ENCODE results near the gene STOX1.
"Not testable (repeated sequence)": the region's sequence is repeated elsewhere in the genome, so short reads cannot be mapped to it uniquely, and the experiment has no call there.

STOX1 gene

DNA sequence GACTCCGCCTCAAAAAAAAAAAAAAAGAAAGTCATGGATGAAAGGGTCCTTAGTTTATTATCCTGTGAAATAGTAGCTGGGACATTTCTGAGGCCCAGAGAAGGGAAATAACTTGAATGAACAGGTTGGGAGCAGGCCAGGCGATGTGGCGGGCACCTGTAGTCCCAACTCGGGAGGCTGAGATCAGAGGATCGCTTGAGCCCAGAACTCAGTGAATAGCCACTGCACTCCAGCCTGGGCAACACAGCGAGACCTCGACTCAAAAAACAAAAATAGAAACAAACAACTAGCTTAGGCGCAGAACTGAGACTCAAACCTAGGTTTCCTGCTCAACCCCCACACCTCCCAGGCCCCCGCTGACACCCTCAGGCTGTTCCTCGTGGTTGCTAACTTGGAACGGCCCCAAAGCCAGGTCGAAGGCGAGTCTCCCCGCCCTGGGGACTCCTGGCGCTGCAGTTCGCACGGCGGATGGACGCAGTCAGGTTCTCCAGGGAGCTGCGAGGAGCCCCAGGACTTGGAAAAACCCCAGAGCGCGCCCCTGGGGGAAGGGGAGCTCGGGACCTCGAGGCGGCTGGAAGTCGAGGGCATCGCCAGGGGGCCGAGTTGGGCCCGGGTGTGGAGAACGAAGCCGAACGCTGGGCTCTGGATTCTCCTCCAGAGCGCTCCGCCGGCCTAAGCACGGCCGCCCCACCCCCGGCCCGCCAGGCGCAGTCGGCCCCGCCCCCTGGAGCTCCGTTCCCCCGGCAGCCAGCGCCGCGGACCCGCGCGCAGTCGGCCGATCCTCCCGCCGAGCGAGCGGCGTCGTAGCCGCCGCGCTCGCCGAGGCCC is at the start of gene STOX1:
Gene STOX1 (plus strand): TSS at position 768 of the 828 bp plus-strand sequence. CDS start 93 bp downstream, outside the sequence.
- DNase-seq (ENCODE audit: low read depth in 4 of 4, low spot score in 1 of 4): peak; percentile 37 to 67 (median 54)

- DNase-seq (ENCODE audit: low read depth in 4 of 4, low spot score in 1 of 4): no peak
These were observed 45.4 kb upstream of the STOX1 start for GRCh38 chr10:68781613-68782574.

DNA sequence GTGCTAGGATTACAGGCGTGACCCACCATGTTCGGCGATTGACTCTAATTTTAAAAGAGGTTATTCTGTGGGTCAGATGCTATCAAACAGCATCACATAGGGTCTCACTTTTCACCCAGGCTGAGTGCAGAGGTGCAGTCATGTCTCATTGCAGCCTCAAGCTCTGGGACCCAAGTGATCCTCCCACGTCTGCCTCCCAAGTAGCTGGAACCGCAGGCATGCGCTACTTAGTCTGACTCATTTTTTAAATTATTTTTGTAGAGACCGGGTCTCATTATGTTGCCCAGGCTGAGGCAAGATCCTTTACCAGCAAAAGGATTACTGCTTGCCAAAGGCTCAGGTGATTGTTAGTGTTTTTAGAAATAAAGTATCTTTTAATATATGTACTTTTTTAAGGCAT is 42.9 kb upstream of the STOX1 start:
- DNase-seq (ENCODE audit: low read depth in 4 of 4, low spot score in 1 of 4): no peak

- no peak for DNase-seq (ENCODE audit: low read depth in 4 of 4, low spot score in 1 of 4)
These were observed 39.5 kb upstream of the STOX1 start for GRCh38 chr10:68787813-68788212.

DNA sequence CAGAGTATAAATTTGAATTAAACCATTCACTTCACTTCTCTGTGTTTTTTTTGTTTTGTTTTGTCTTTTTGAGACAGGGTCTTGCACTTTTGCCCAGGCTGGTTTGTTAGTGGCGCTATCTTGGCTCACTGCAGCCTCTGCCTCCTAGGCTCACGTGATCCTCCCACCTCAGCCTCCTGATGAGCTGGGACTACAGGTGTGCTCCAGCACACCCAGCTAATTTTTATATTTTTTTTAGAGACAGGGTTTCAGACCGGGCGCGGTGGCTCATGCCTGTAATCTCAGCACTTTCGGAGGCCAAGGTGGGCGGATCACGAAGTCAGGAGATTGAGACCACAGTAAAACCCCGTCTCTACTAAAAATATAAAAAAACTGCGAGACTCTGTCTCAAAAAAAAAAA is 36.9 kb upstream of the STOX1 start:
- no peak for DNase-seq (ENCODE audit: low read depth in 4 of 4, low spot score in 1 of 4)

DNA sequence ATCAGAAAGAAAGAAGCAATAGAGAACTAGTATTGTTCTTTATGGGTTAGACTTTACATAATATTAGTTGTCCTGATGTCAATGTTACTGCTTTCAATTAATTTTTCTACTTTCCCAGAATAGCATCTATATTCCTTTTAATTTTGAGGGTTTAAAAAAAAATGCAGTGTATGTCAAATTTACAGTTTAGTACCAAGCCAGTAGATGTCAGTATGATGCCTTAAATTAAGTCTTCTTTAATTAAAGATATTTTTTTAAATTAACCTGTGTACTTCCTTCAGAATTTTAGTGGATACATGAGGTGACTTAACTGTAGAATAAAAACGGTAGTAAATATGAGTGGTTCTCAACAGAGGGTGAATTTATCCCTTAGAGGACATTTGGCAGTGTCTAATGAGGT is 35.2 kb upstream of the STOX1 start:
- no peak for DNase-seq (ENCODE audit: low read depth in 4 of 4, low spot score in 1 of 4)

GRCh38 chr10:68795886-68796532 is 31.3 kb upstream of the STOX1 start:
- no peak for DNase-seq (ENCODE audit: low read depth in 4 of 4, low spot score in 1 of 4)

- no peak for DNase-seq (ENCODE audit: low read depth in 4 of 4, low spot score in 1 of 4)
These were observed 30.7 kb upstream of the STOX1 start for GRCh38 chr10:68796605-68797004.

GRCh38 chr10:68800211-68800610 is 27.1 kb upstream of the STOX1 start:
- DNase-seq (ENCODE audit: low read depth in 4 of 4, low spot score in 1 of 4): no peak

GRCh38 chr10:68804692-68805091 is 22.6 kb upstream of the STOX1 start:
- DNase-seq (ENCODE audit: low read depth in 4 of 4, low spot score in 1 of 4): no peak

GRCh38 chr10:68810830-68811229 is 16.5 kb upstream of the STOX1 start:
- DNase-seq (ENCODE audit: low read depth in 4 of 4, low spot score in 1 of 4): not testable (repeated sequence)

DNA sequence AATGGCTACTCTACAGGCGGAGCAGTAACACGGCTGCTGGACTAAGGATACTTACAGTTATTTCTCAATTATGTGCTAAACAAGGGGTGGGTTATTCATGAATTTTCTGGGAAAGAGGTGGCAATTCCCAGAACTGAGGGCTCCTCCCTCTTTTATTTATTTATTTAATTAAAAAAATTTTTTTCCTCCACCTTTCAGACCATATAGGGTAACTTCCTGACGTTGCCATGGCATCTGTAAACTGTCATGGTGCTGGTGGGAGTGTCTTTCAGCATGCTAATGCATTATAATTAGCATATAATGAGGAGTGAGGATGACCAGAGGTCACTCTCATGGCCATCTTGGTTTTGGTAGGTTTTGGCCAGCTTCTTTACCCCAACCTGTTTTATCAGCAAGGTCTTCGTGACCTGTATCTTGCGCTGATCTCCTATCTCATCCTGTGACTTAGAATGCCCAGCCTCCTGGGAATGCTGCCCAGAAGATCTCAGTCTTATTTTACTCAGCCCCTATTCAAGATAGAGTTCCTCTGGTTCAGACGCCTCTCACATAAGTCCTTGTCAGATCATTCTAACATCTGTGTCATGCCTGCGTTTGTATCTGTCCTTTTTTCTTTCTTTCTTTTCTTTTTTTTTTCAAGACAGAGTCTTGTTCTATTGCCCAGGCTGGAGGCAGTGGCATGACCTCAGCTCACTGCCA is 15.9 kb upstream of the STOX1 start:
- no peak for DNase-seq (ENCODE audit: low read depth in 4 of 4, low spot score in 1 of 4)

DNA sequence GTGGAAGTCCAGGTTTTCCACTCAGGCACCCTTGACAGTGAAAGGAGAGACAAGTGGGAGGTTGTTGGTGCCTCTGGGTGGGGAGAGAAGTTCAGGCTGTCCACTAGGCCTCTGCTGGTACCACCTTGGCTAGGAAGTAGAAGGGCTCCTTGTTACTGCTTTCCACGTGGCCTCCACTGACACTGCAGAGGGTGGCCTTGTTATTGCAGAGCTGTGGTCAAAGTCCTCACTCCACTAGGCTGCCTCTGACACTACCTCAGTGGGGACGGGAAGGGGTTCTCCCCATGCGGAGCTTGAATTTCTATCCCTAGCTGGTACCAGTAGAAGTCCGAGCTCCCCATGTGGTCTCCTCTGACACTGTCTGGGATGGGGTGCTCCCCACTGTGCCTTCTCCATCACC is 14.9 kb upstream of the STOX1 start:
- no peak for DNase-seq (ENCODE audit: low read depth in 4 of 4, low spot score in 1 of 4)

DNA sequence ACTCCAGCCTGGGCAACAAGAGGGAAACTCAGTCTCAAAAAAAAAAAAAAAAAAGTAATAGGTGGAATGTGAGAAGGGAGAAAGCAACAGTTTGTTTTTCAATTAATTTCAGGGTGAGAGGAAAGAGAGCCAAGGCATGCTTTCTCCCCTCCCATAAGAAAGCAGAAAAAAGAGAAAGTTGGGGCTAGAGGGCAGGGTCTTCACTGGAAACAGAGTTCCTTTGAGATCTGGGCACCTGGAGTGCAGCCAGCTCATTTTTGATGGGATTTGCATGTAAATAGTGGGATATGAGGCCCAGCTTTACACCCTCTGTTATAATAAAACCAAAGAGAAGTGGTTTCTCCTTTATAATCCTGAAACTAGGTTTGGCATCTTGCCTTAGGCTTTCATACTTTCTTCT is 13.8 kb upstream of the STOX1 start:
- DNase-seq (ENCODE audit: low read depth in 4 of 4, low spot score in 1 of 4): no peak

DNA sequence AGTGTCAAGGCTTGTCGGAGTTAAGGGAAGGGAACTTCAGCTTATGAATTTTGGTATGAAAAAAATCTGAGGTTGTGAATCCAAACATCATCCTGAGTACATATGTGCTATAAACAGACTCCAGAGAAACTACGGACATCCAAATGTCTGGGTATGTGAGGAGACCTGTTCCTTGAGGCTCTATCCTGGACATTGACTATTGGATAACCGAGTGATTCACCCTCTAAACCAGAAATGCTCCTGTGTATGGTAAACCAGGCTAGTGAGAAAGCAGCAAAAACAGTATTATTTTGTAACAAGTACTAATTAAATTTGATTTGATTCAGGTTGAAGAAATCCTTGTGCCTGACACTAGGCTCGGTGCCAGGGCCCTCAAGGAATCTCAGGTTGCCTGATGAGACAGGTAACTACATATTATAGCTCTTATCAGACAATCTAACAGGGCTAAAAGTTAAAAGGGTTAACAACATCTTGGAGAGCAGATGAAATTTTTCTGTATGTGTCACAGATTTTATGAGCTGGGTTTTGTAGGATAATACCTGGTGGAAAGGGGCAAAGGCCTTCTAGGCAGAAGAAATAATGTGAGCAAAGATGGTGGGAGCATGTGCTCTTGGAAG is 10.4 kb upstream of the STOX1 start:
- no peak for DNase-seq (ENCODE audit: low read depth in 4 of 4, low spot score in 1 of 4)

DNA sequence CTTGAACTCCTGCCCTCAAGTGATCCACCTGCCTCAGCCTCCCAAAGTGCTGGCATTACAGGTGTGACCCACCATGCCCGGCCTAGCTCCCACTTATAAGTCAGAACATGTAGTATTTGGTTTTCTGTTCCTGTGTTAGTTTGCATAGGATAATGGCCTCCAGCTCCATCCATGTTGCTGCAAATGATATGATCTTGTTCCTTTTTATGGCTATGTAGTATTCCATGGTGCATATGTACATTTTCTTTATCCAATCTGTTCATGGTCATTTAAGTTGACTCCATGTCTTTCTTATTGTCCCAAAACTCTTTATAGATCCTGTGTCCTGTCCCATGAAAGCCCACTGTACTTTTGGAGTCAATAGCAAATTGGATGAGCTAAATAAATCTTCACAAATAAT is 7.0 kb upstream of the STOX1 start:
- DNase-seq (ENCODE audit: low read depth in 4 of 4, low spot score in 1 of 4): not testable (repeated sequence)

DNA sequence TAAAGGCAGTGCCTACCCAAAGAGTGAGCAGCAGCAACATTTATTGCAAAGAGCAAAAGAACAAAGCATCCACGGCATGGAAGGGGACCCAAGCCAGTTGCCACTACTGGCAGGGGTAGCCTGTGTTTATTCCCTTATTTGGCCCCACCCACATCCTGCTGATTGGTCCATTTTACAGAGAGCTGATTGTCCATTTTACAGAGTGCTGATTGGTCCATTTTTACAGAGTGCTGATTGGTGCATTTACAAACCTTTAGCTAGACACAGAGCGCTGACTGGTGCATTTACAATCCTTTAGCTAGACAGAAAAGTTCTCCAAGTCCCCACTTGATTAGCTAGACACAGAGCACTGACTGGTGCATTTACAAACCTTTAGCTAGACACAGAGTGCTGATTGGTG is 4.7 kb upstream of the STOX1 start:
- not testable (repeated sequence) for DNase-seq (ENCODE audit: low read depth in 4 of 4, low spot score in 1 of 4)

- not testable (repeated sequence) for DNase-seq (ENCODE audit: low read depth in 4 of 4, low spot score in 1 of 4)
These were observed 245 bp downstream of the STOX1 start for GRCh38 chr10:68827592-68827959.

DNA sequence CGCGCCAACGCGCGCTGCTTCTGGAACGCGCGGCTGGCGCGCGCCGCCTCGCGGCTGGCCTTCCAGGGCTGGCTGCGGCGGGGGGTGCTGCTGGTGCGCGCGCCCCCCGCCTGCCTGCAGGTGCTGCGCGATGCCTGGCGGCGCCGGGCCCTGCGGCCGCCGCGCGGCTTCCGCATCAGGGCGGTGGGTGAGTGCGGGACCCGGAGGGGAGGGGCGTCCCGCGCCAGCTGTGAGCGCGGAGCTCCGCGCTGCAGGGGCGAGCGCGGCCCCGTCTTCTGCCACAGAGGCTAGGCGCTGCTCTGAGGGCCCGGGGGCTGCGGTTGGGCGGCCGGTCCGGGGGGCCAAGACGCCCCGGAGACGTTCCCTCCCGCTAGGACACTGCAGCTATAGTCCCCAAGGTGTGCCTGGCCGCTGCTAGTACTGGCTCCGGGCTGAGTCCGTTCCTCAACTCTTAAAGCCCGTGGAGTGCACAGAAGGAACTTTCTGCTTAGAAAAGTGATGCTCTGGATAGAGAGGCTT is 811 bp downstream of the STOX1 start:
- peak in 1 of 4 experiments; percentile 2 for DNase-seq (ENCODE audit: low read depth in 4 of 4, low spot score in 1 of 4)

GRCh38 chr10:68828833-68829232 is 1.5 kb downstream of the STOX1 start:
- no peak for DNase-seq (ENCODE audit: low read depth in 4 of 4, low spot score in 1 of 4)

All from stimulated activated CD4-positive, alpha-beta T cell treated with anti-CD3 and anti-CD28 coated beads, Interleukin-1b, Interleukin-23, amount 100 ng/mL, for 24 hours (primary cell).